K562 (cell line): ENCODE measurements around the gene POGZ. TPM values are rescaled to one million over a fixed set of nuclear protein-coding genes. Genes with fewer than 3 reads are reported as not detected.

Experiments used
- ATAC-seq: fragments of 200-7000 bp; cut with Tn5 transposase; 3 replicates; pipeline ENCODE4 v1.9.1; 2020; ENCODE audit warnings: moderate library complexity
- BruUV-seq: library from RNA; stranded (reverse); fragments of 400-500 nt; replicated peaks from 2 replicates; lab custom pipeline; 2021; lab: Mats Ljungman, UMichigan
- CTCF ChIA-PET: fragments of 300-600 bp; formaldehyde crosslinking; extraction: SDS; loops from one replicate; lab custom pipeline; 2021; ENCODE audit warnings: low intra/inter-chr PET ratio; lab: Yijun Ruan, JAX
- POLR2A ChIA-PET: fragments of 300-600, 350-650 bp; sonication (Branson Sonifier 250); formaldehyde crosslinking; extraction: SDS; loops from one replicate; lab custom pipeline; 2021; ENCODE audit warnings: antibody characterized with exemption, inconsistent platforms; lab: Yijun Ruan, JAX
- DNase-seq, 4 experiments: peaks; one replicate each; pipeline versions ENCODE4 v3.0.0 to v3.0.0-alpha.2; 2011 to 2018; ENCODE audit warnings: low spot score in 3 of 4, mixed read lengths in 3 of 4; ENCODE audit errors: extremely low read depth in 1 of 4
- FAIRE-seq: peaks from 2 replicates; lab custom pipeline; 2011; peaks lifted over from hg19 to GRCh38; lab: Jason Lieb, UNC
- H2AFZ ChIP-seq: 2 replicates; pipeline ENCODE4 v1.6.0; 2011; ENCODE audit warnings: low read depth, low read length, control low read depth, inconsistent platforms
- H3K27ac ChIP-seq: fragments of 200-600 bp; 3 replicates; pipeline ENCODE4 v1.8.0; 2011; ENCODE audit warnings: low read depth, mild to moderate bottlenecking, control low read depth, inconsistent platforms, low read length, moderate library complexity, mixed read lengths; ENCODE audit errors: extremely low read depth
- H3K27me3 ChIP-seq, 2 experiments: fragments of 300-600 bp in 1 of 2; 2 replicates in 1 of 2; 3 replicates in 1 of 2; pipeline versions ENCODE4 v1.6.0 to v1.8.0; 2011; ENCODE audit warnings: inconsistent platforms in 2 of 2, low read length in 2 of 2, mild to moderate bottlenecking in 1 of 2, mixed read lengths in 1 of 2, moderate library complexity in 1 of 2; ENCODE audit not compliant: control insufficient read depth in 2 of 2, insufficient read depth in 2 of 2
- H3K36me3 ChIP-seq: fragments of 300-600 bp; 3 replicates; pipeline ENCODE4 v1.8.0; 2011; ENCODE audit warnings: mild to moderate bottlenecking, low read length, inconsistent platforms; ENCODE audit not compliant: control insufficient read depth, insufficient read depth
- H3K4me1 ChIP-seq, 2 experiments: fragments of 200-600 bp in 1 of 2; replicated peaks in 1 of 2; 2 replicates in 1 of 2; 3 replicates in 1 of 2; pipeline versions ENCODE4 v1.5.1 to v1.8.0; 2011; ENCODE audit warnings: inconsistent platforms in 2 of 2, low read length in 2 of 2, mild to moderate bottlenecking in 1 of 2, mixed read lengths in 1 of 2, moderate library complexity in 1 of 2; ENCODE audit not compliant: control insufficient read depth in 2 of 2, insufficient read depth in 2 of 2
- H3K4me2 ChIP-seq: 2 replicates; pipeline ENCODE4 v1.6.1; 2011; ENCODE audit warnings: low read length, control low read depth, inconsistent platforms, mixed read lengths; ENCODE audit not compliant: insufficient read depth
- H3K4me3 ChIP-seq: fragments of 200-600 bp; sonication (generic), shearing (Covaris generic); 2 replicates; pipeline ENCODE4 v1.5.1; 2016; ENCODE audit warnings: control low read depth, inconsistent platforms
- H3K79me2 ChIP-seq: fragments of 200-600 bp; 3 replicates; pipeline ENCODE4 v1.8.0; 2011; ENCODE audit warnings: low read length, inconsistent platforms; ENCODE audit not compliant: control insufficient read depth, insufficient read depth
- H3K9ac ChIP-seq, 2 experiments: 2 replicates each; pipeline versions ENCODE4 v1.6.0 to v1.6.1; 2011; ENCODE audit warnings: low read depth in 2 of 2, low read length in 2 of 2, control low read depth in 1 of 2, inconsistent platforms in 1 of 2, mild to moderate bottlenecking in 1 of 2, mixed read lengths in 1 of 2; ENCODE audit not compliant: insufficient read depth in 1 of 2
- H3K9me1 ChIP-seq: one replicate; pipeline ENCODE4 v1.6.0; 2011; ENCODE audit warnings: inconsistent platforms, mild to moderate bottlenecking, low read length, moderate library complexity; ENCODE audit not compliant: control insufficient read depth, insufficient read depth
- H3K9me3 ChIP-seq: replicated peaks from 2 replicates; pipeline ENCODE4 v1.5.1; 2011; ENCODE audit warnings: low read depth, low read length, inconsistent platforms; ENCODE audit not compliant: control insufficient read depth, insufficient read depth
- H4K20me1 ChIP-seq: replicated peaks from 2 replicates; pipeline ENCODE4 v1.6.1; 2011; ENCODE audit warnings: low read length, inconsistent platforms, mixed read lengths; ENCODE audit not compliant: control insufficient read depth, insufficient read depth
- NFIC ChIP-seq: fragments of 450-650 bp; IDR thresholded peaks from 2 replicates; pipeline ENCODE4 v1.6.1; 2017; ENCODE audit warnings: mild to moderate bottlenecking, inconsistent platforms
- RBFOX2 ChIP-seq: fragments of 200-400 bp; formaldehyde crosslinking; IDR thresholded peaks from 2 replicates; pipeline ENCODE4 v1.6.1; 2017; ENCODE audit warnings: low read depth, mild to moderate bottlenecking, low read length, moderate library complexity
- ZNF212 ChIP-seq: fragments of 450-650 bp; formaldehyde crosslinking; IDR thresholded peaks from 2 replicates; pipeline ENCODE4 v1.4.0; 2020; ENCODE audit warnings: mild to moderate bottlenecking
- ZNF316 ChIP-seq: fragments of 450-650 bp; IDR thresholded peaks from 2 replicates; pipeline ENCODE4 v1.6.1; 2016
- WGBS: fragments of 100-300 bp; shearing (Covaris generic); methylation state at CpG from one replicate; pipeline ENCODE4 v1.1.6; 2016; ENCODE audit warnings: low coverage, mixed read lengths; ENCODE audit not compliant: insufficient coverage; ENCODE audit errors: missing lambda C conversion rate; 5-methylcytosine and 5-hydroxymethylcytosine counted together
- in situ Hi-C: fragments of 300-500 bp; cut with MboI; formaldehyde crosslinking; loops from 4 replicates; pipeline ENCODE4 v1.15.0; 2018; ENCODE audit warnings: inconsistent platforms, mixed read lengths
- intact Hi-C: fragments of 100-400 bp; cut with micrococcal nuclease; formaldehyde crosslinking; loops from 2 replicates; pipeline ENCODE4 v1.14.2; 2022
- polyA plus RNA-seq, 8 experiments: library from polyadenylated mRNA; depleted of rRNA in 4 of 8; stranded (reverse) in 5 of 8; unstranded in 3 of 8; fragments of >200 nt; fragmentation: Nextera tagmentation in 2 of 8; fragmentation: Illumina TruSeq in 1 of 8; extraction: Ambion mirVana in 2 of 8; extraction: Trizol in 1 of 8; gene quantifications; 2 replicates each; pipeline versions ENCODE4 v1.2.1 to v1.2.3, GENCODE V29; 2011 to 2014; ENCODE audit warnings: inconsistent platforms in 1 of 8, missing spikeins in 1 of 8
- total RNA-seq, 7 experiments: library from RNA; depleted of rRNA in 6 of 7; stranded (reverse); fragments of >200 nt in 6 of 7; fragmentation: Illumina TruSeq in 2 of 7; extraction: Trizol in 2 of 7; gene quantifications; 2 replicates each; pipeline versions ENCODE4 v1.2.1 to v1.2.3, GENCODE V29; 2011 to 2021; ENCODE audit warnings: low replicate concordance in 1 of 7

POGZ gene
- total and polyA plus RNA-seq, 9 of the 15 experiments (the other 6 are each of a cell fraction or from before 2014, with no cell fraction given), result 9.4 to 40.6 (median 21.6) TPM

DNA sequence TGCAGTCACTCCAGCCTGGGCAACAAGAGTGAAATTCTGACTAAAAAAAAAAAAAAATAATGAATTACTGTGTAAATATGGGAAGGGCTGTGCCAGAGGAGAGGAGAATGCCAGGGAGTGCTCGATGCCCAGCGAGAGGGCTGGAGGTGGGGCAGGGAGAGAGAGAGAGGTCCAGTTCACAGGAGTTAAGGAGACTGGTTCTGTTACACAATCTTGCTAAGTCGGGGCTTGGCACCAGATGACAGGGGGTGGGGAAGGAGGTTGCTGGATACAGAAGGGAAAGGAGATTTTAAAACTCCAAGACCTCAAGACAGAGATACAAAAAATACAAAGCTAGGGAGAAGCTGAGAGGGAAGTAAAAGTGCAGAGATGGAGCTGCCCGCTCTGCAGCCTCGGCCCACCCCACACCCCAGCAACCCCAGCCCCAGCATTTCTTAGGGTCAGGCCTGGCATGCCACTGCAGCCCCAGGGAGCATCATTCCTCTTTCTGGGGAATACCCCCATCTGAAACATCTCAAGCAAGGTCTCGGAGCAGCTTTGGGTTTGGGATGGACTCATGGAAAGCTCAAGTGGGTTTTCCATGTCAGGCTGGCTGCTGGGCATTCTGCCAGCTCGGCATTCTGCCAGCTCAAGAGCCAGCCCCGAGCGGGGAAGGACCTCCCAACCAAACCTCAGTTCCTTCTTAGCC lies 87.8 kb downstream of the POGZ start:
- 50% methylated on average over 9 of the region's 9 CpGs for WGBS

More for the DNA sequence above, 87.8 kb downstream of the POGZ start:
- intact Hi-C loops (loop anchor here (1.0 kb wide), 1 partner anchor 24 kb away; the partner anchor contains the start of gene RFX5), in situ Hi-C loops (no loop called here)
- Histone ChIP-seq H3K9me3 (no peaks in the 10 kb centered on the region), H3K27ac (peak overlapping the region; percentile 65; the same call in 1 of the 3 replicates), H4K20me1 (no peaks in the 10 kb centered on the region), H3K9ac (peak overlapping the region; percentile 62 to 68; a peak in 3 of 4 replicates), H3K79me2 (peaks cover 16% of the 10 kb centered on the region), H3K4me1 (peaks cover 32 to 48% of the 10 kb centered on the region in 2 experiments), H3K36me3 (peaks cover 14% of the 10 kb centered on the region; the same call in 2 of the 3 replicates), H3K4me3 (peak overlapping the region; percentile 49), H3K9me1 (no peaks in the 10 kb centered on the region), H2AFZ (peak overlapping the region; percentile 93; the same call in 1 of the 2 replicates), H3K27me3 (no peaks in the 10 kb centered on the region), H3K4me2 (peak overlapping the region; percentile 92)
- DNase-seq (peak in 2 of 4 experiments; percentile 28 to 34), ATAC-seq (no peak), FAIRE-seq (no peak)
- CTCF ChIA-PET, result no interaction called here
- BruUV-seq, result no TSS peak
- POLR2A ChIA-PET, result interaction anchor here (0.6 to 1.6 kb wide), 7 partner anchors 12 to 158 kb away, joined by 3 to 12 read pairs (median 4); partner anchors contain the start of gene PSMB4
- TF ChIP-seq NFIC, result peak; percentile 91
- no peak for TF ChIP-seq ZNF212 (CRISPR knock-in tag)
- TF ChIP-seq ZNF316, result peak; percentile 18; the same call in 1 of the 2 replicates
- TF ChIP-seq RBFOX2, result 0 out of 2 replicates have a peak, but pooled peaks have one; percentile 2
